NCI-H345 treated with DMSO at 0.1 percent for 48 hours (cell line): ENCODE data around the gene HEPHL1.
"Not testable (repeated sequence)": the region's sequence is repeated elsewhere in the genome, so short reads cannot be mapped to it uniquely, and the experiment has no call there.

ENCODE experiments used
- DNase-seq: peaks from one replicate; lab custom pipeline; 2025; ENCODE audit not compliant: unreplicated experiment; lab: John Stamatoyannopoulos, UW

The HEPHL1 gene

GRCh38 chr11:94149431-94150017 is 128.4 kb downstream of the HEPHL1 start:
- DNase-seq = no peak

GRCh38 chr11:94150056-94150455 is 128.9 kb downstream of the HEPHL1 start:
- no peak for DNase-seq

GRCh38 chr11:94150704-94151685 is 129.8 kb downstream of the HEPHL1 start:
- no peak for DNase-seq

GRCh38 chr11:94151903-94152677 is 130.9 kb downstream of the HEPHL1 start:
- no peak for DNase-seq

- no peak for DNase-seq
Observed at GRCh38 chr11:94152678-94153065, 131.5 kb downstream of the HEPHL1 start.

GRCh38 chr11:94153320-94153719 is 132.2 kb downstream of the HEPHL1 start:
- DNase-seq = no peak

GRCh38 chr11:94154095-94154856 is 133.1 kb downstream of the HEPHL1 start:
- no peak for DNase-seq

- DNase-seq = not testable (repeated sequence)
Observed at GRCh38 chr11:94157339-94157738, 136.2 kb downstream of the HEPHL1 start.
